ENCODE results near the gene C9orf85. TPM values are rescaled to one million over a fixed set of nuclear protein-coding genes. Genes with fewer than 3 reads are reported as not detected.

Gene C9orf85
- total and polyA plus RNA-seq, 12 donors, result 4.7 to 18.8 (median 12.1) TPM

DNA sequence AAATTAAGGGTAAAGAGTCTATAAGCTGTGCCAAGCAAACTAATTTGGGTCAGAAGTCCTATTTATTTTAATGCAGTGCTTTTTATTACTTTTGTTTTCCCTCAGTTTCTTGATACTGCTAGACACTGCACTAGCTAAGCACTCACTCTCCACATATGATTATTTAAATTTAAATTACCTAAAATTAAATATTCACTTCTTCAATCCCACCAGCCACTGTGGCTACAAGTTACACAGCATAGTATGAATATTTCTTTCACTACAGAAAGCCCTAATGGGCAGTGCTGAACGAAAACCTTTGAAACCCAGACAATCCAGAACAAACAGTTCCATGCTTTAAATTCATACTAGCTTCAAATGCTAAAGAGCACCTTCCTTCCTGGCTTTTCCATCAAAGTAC, 24.1 kb upstream of the C9orf85 start:
- no peak overlapping the region for H3K27ac ChIP-seq
- intact Hi-C loops (cut with DNase I), result no loop called here
- H3K36me3 ChIP-seq (replicated peaks in 1 of 2), result no peaks in the 10 kb centered on the region
- H3K4me1 ChIP-seq (replicated peaks in 1 of 2), result no peaks in the 10 kb centered on the region
- no peak for DNase-seq
- peaks cover 0 to 5% (median 0%) of the 10 kb centered on the region in 3 donors for H3K9me3 ChIP-seq (replicated peaks in 1 of 3)
- WGBS, 4 donors, result 76 to 88% (median 78%) methylated on average over 1 of the region's 1 CpG
- no peaks in the 10 kb centered on the region for H3K27me3 ChIP-seq
- TF ChIP-seq POLR2A (IDR thresholded peaks at IDR 0.05), result no peak
- TF ChIP-seq, protein P1, sequence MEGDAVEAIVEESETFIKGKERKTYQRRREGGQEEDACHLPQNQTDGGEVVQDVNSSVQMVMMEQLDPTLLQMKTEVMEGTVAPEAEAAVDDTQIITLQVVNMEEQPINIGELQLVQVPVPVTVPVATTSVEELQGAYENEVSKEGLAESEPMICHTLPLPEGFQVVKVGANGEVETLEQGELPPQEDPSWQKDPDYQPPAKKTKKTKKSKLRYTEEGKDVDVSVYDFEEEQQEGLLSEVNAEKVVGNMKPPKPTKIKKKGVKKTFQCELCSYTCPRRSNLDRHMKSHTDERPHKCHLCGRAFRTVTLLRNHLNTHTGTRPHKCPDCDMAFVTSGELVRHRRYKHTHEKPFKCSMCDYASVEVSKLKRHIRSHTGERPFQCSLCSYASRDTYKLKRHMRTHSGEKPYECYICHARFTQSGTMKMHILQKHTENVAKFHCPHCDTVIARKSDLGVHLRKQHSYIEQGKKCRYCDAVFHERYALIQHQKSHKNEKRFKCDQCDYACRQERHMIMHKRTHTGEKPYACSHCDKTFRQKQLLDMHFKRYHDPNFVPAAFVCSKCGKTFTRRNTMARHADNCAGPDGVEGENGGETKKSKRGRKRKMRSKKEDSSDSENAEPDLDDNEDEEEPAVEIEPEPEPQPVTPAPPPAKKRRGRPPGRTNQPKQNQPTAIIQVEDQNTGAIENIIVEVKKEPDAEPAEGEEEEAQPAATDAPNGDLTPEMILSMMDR (IDR thresholded peaks at IDR 0.05), result no peak
- H3K4me3 ChIP-seq, result no peak overlapping the region

DNA sequence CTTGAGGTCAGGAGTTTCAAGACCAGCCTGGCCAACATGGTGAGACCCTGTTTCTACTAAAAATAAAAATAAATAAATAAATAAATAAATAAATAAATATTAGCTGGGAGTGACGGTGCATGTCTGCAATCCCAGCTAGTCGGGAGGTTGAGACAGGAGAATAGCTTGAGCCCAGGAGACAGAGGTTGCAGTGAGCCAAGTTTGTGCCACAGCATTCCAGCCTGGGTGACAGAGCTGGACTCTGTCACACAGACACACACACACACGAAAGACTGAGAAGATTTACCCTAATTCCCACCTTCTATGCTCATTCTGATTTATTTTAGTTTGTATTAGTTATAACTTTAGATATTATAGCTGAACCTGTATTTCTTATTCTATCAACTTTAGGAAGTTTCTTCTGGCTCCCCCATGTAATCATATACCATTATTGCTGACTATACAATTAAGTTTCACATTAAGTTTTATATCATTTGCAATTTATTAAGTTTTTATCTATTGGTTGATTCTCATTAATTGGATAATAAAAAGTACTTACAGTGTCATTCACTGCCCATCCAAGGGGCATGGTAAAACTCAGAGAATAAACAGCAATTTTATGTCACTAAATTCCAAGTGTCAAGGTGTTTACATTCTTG, 21.3 kb upstream of the C9orf85 start:
- intact Hi-C loops (cut with DNase I), result no loop called here
- Histone ChIP-seq H3K27ac (no peak overlapping the region), H3K4me1 (replicated peaks in 1 of 2) (peaks cover 0 to under 1% of the 10 kb centered on the region in 2 donors), H3K9me3 (replicated peaks in 1 of 3) (peaks cover 0 to 5% (median 0%) of the 10 kb centered on the region in 3 donors), H3K4me3 (no peak overlapping the region), H3K36me3 (replicated peaks in 1 of 2) (no peaks in the 10 kb centered on the region), H3K27me3 (no peaks in the 10 kb centered on the region)
- no peak for DNase-seq
- TF ChIP-seq POLR2A (IDR thresholded peaks at IDR 0.05), result no peak
- TF ChIP-seq, protein P1 (IDR thresholded peaks at IDR 0.05), result no peak
- WGBS, 4 donors, result 89 to 95% (median 92%) methylated on average over 3 of the region's 3 CpGs

DNA sequence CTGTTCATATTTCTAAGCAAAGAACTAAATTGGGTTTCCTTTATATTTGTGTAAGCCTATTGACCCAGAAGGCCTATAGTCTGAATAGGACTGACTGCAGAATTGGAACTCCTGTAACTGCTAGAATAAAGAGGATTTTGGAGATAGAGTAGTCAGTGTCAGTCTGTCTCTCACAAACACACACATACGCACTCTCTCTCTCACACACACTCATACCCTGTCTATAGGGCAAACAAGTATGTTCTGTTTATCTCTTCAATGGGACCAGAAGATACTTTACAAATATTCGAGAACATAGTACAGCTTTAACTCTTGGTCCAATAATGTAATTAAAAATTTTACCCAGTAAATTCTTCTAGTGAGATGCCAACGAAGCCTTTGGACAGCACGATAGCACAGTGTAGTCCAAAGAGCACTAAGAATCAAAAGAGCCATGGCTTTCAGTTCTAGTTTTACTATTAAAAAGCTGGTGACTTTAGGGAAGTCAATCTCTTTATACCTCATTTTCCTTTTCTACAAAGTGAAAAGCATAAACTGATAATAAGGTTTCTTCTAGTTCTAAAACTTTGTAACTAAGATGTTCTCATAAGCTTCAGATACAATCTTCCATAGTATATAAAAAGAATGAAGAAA, 19.8 kb upstream of the C9orf85 start:
- Histone ChIP-seq H3K4me3 (no peak overlapping the region), H3K27ac (no peak overlapping the region), H3K27me3 (no peaks in the 10 kb centered on the region), H3K9me3 (replicated peaks in 1 of 3) (no peaks in the 10 kb centered on the region), H3K36me3 (replicated peaks in 1 of 2) (no peaks in the 10 kb centered on the region), H3K4me1 (replicated peaks in 1 of 2) (peaks cover 0 to 10% of the 10 kb centered on the region in 2 donors)
- WGBS, 4 donors, result 90 to 96% (median 91%) methylated on average over 4 of the region's 4 CpGs
- TF ChIP-seq POLR2A (IDR thresholded peaks at IDR 0.05), result no peak
- TF ChIP-seq, protein P1 (IDR thresholded peaks at IDR 0.05), result no peak
- no peak for DNase-seq
- intact Hi-C loops (cut with DNase I), result no loop called here

DNA sequence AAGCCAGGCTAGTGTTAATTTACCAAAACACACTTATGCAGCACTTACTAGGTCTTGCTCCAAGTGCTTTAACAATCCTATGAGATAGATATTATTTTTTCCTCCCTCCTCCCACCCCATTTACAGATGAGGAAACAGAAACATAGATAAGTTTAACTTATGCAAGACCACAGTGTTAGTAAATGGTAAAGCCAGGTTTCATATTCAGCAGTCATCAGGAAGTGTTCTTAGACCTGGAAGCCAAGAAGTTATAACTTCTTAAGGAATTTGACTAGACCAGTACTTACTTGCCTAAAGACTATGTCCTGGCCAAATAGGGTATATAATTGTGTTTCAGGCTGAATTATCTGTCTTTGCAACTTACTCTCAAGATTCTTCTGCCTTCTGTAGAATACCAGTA, 16.3 kb upstream of the C9orf85 start:
- Histone ChIP-seq H3K4me1 (replicated peaks in 1 of 2) (peaks cover 0 to 17% of the 10 kb centered on the region in 2 donors), H3K4me3 (no peak overlapping the region), H3K36me3 (replicated peaks in 1 of 2) (no peaks in the 10 kb centered on the region), H3K27me3 (no peaks in the 10 kb centered on the region), H3K27ac (no peak overlapping the region), H3K9me3 (replicated peaks in 1 of 3) (no peaks in the 10 kb centered on the region)
- DNase-seq, result no peak
- TF ChIP-seq, protein P1 (IDR thresholded peaks at IDR 0.05), result no peak
- no peak for TF ChIP-seq POLR2A (IDR thresholded peaks at IDR 0.05)
- intact Hi-C loops (cut with DNase I), result no loop called here

All from adrenal gland (tissue), 12 donors.